GM11168 (cell line): ENCODE data around the gene LGR4.
"Not testable (repeated sequence)": the region's sequence is repeated elsewhere in the genome, so short reads cannot be mapped to it uniquely, and the experiment has no call there.

Experiments
- in situ Hi-C: fragments of 300-500 bp; cut with MboI; formaldehyde crosslinking; loops from one replicate; pipeline ENCODE4 v1.12.0; 2022; ENCODE audit warnings: low sequenced_read_pairs; ENCODE audit not compliant: unreplicated experiment

Gene LGR4

GRCh38 chr11:27462543-27462942, 10.0 kb downstream of the LGR4 start:
- in situ Hi-C loops, result no loop called here

- in situ Hi-C loops, result no loop called here
These were observed 12.2 kb downstream of the LGR4 start for GRCh38 chr11:27460158-27460978.

- in situ Hi-C loops, result no loop called here
These were observed 13.4 kb downstream of the LGR4 start for GRCh38 chr11:27459191-27459590.

- in situ Hi-C loops, result no loop called here
These were observed 14.4 kb downstream of the LGR4 start for GRCh38 chr11:27458182-27458581.

- in situ Hi-C loops, result no loop called here
These were observed 15.7 kb downstream of the LGR4 start for GRCh38 chr11:27456795-27457329.

- in situ Hi-C loops, result no loop called here
These were observed 16.3 kb downstream of the LGR4 start for GRCh38 chr11:27456140-27456794.

DNA sequence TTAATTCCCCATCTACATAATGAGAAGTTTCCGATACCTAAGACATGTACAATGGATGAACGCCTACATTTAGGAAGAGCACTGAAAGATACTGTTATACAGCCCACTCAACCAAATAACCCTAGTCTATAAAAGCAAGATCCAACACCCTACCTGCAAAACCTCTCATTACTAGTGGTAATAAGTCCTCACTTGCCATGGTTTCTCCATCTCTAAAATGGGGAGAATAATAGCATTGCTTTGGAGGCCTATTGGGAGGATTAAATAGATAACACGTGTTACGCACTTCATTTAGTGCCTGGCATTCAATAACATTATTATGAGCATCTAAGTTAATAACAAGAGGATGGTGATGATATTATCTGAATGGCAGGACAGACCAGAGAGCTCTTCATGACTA, 16.9 kb downstream of the LGR4 start:
- in situ Hi-C loops, result no loop called here

- in situ Hi-C loops, result no loop called here
These were observed 18.9 kb downstream of the LGR4 start for GRCh38 chr11:27453701-27454100.

DNA sequence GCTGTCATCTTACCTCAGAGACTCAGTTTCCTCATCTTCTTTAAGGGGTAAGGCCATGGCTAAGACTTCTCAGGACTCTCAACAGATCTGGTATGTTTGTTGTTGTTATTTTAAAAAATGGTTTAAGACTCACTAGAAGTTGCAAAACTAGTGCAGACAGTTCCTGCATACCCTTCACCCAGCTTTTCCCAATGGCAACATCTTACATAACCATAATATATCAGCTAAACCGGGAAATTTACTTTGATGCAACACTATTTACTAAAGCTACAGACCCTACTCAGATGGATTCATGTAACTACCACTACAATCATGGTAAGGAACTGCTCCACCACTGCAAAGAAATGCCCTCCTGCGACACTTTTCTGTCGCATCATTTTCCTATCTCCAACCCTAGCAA, 20.4 kb downstream of the LGR4 start:
- in situ Hi-C loops, result no loop called here

DNA sequence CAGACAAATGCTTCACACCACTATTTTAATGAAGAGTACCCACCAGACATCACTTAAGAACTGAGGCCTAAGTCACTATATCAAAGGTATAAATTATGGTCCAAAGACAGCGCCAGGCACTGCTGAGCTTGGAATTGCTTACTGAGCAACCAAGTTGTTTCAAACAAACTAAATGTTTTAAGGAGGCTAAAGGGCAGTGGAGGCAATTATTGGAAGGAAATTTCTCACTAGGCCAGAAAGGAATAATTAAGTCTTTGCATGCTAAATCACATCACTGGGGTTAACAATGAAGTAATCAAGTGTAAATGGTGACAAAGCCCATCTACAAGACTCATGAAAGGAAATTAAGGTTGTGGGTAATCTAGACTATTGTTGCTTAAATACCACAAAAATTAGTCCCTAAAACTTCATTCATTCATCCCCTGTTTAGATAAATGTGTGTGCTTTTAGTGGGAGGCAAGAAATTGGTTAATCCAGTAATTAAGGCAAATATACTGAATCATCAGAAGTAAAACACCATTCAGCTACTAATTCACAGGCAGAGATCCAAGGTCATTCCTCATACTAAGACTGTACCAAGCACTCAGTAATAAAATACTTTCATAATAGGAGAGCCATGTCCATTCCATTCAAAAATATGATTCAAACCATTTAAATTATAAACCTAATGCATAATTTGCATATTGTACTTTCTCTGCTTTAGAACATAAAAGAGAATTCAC, 21.2 kb downstream of the LGR4 start:
- in situ Hi-C loops, result no loop called here

- in situ Hi-C loops, result not testable (repeated sequence)
These were observed 24.4 kb downstream of the LGR4 start for GRCh38 chr11:27448184-27448540.

- in situ Hi-C loops, result no loop called here
These were observed 25.1 kb downstream of the LGR4 start for GRCh38 chr11:27447288-27448183.

GRCh38 chr11:27445625-27446024, 27.0 kb downstream of the LGR4 start:
- in situ Hi-C loops, result no loop called here

DNA sequence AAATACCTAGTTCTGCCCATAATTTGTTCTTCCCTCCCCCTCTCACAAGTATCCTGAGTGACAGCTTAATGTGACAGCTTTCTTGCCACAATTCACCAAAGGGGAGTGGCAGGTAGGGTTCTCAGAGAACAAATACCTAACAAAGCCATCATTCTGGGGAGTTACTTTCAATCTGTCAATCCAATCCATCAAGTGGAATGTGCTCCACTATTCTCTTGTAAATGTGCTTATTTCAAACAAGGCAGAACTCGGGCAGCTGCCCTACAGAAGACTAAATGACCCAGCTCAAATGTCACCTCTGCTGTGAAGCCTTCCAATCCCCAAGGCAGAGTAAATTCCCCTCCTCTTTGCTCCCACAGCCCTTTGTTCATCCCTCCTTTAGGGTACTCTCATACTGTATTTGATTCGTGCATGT, 27.8 kb downstream of the LGR4 start:
- in situ Hi-C loops, result no loop called here

DNA sequence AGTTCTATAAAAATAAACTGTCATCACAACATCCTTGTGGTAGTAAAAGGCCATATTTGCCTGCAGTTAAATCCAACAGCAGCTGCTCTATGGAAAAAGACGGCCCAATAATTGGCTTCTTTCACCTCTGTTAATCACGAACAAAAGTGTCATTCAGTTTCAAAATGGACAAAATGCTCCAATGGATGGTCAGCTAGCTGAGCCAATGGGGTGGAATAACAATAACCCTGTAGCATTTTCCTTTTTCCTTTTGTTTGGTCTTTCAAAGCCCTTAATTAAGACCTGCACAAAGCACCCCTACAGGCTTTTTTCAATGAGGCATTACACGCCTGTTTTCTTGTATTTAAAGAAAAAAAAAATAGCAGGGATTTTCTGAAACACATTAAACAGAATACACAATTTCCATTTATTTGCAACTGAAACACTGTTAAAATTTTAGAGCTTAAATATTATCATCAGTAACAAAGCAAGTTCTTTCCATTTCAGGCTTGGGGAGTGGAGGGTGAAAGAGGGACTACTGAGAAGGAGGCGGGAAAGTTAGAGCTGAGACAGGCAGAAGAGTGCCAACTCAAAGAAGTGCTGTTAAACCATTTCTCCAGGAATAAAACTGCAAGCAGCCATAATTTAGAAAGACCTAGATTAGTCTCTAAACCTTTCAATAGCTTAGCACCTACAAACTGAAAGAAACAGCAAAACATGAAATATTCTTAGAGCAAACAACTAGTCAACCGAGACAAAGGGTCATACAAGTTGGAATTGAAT, 28.7 kb downstream of the LGR4 start:
- in situ Hi-C loops, result no loop called here

DNA sequence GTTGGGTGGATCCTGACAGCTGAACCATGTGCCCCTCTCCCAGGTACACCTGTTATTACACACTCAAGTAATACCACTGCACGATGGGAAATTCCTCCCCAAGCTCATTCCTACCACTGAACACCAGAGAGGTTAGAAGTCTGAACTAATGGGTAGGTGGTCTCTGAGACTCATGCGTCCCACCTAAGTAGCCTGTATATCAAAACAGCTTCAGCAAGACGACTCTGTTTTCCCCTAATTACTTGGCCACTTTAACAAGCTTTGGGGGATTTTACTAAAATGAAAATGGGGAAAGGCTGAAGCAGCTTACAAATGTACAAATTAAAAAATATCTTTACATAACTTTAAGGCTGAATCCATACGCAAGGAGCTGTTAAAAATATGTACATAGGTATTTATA, 29.4 kb downstream of the LGR4 start:
- in situ Hi-C loops, result no loop called here

GRCh38 chr11:27440090-27440489, 32.5 kb downstream of the LGR4 start:
- in situ Hi-C loops, result no loop called here

GRCh38 chr11:27438595-27438981, 34.0 kb downstream of the LGR4 start:
- in situ Hi-C loops, result no loop called here

DNA sequence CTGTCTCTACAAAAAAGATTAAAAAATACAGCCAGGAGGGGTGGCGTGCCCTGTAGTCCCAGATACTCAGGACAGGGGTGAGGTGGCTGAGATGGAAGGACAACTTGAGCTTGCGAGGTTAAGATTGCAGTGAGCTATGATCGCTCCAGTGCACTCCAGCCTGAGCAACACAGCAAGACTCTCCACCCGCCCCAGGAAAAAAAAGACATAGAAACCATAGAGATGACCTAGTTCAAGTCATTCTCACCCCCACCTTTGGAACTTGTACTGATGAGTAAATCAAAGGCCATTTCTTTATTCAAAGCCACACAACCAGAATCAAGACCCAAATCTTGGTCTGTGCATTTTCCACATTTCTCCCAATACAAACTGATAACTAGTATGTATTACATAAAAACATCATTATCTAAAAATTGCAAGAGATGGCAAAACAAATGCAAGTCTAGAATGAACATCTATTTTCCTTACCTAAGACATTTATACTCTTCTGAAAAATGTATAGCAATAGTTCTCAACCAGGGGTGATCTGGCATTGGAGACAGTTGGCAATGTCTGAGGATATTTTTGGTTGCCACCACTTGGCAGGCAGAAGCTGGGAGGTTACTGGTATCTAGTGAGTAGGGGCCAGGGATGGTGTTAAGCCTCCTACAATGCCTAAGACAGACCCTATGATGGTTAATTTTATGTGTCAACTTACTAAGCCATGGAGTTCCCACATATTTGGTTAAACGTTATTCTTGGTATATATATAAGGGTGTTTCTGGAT, 34.6 kb downstream of the LGR4 start:
- in situ Hi-C loops, result no loop called here
